ENCODE measurements around the gene IRF5.
A peak's percentile ranks its signal among the peaks of the same experiment; 100 is the strongest.

Gene IRF5

DNA sequence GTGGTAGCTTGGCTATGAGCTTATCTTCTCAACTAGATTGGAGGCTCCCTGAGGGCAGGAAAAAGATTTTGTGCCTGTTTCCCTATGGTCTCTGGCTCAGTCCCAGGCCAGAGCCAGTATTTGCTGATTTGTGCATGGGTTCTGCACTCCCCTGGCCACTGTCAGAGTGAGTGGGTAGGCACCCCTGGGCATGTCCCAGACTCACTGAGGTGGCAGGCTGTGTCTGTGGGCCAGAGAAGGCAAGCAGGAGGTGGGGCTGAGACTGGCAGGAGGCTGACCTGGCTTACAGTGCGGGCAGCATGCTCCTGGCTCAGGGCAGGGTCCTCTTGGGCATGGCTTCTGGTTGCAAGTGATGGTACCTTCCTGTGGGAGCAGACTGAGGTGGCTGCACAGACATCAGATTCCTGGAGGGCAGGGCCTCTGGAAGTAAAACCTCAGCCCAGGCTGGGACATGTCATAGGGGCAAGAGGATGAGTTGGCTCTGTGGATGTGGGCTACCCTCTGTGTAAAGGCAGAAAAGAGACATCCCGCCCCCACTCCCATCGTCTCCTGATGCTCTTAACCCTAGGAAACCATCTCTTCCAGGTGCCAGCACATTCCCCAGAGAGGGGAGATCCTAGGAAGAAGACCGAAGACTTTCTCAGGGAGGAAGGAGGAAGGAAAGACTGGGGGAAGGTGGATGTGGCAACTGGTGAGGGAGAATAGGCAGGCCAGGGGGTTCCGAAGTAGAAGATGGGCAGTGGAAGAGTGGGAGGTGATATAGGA, 31.5 kb upstream of the IRF5 start:
- TF ChIP-seq, protein P1, sequence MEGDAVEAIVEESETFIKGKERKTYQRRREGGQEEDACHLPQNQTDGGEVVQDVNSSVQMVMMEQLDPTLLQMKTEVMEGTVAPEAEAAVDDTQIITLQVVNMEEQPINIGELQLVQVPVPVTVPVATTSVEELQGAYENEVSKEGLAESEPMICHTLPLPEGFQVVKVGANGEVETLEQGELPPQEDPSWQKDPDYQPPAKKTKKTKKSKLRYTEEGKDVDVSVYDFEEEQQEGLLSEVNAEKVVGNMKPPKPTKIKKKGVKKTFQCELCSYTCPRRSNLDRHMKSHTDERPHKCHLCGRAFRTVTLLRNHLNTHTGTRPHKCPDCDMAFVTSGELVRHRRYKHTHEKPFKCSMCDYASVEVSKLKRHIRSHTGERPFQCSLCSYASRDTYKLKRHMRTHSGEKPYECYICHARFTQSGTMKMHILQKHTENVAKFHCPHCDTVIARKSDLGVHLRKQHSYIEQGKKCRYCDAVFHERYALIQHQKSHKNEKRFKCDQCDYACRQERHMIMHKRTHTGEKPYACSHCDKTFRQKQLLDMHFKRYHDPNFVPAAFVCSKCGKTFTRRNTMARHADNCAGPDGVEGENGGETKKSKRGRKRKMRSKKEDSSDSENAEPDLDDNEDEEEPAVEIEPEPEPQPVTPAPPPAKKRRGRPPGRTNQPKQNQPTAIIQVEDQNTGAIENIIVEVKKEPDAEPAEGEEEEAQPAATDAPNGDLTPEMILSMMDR (conservative IDR thresholded peaks at IDR 0.05; ENCODE audit: control insufficient read depth, insufficient read depth, low read depth, low read length): no peak
- H3K4me3 ChIP-seq (ENCODE audit: control insufficient read depth, low read depth, low read length): no peak overlapping the region
- DNase-seq (ENCODE audit: low read depth): no peak

DNA sequence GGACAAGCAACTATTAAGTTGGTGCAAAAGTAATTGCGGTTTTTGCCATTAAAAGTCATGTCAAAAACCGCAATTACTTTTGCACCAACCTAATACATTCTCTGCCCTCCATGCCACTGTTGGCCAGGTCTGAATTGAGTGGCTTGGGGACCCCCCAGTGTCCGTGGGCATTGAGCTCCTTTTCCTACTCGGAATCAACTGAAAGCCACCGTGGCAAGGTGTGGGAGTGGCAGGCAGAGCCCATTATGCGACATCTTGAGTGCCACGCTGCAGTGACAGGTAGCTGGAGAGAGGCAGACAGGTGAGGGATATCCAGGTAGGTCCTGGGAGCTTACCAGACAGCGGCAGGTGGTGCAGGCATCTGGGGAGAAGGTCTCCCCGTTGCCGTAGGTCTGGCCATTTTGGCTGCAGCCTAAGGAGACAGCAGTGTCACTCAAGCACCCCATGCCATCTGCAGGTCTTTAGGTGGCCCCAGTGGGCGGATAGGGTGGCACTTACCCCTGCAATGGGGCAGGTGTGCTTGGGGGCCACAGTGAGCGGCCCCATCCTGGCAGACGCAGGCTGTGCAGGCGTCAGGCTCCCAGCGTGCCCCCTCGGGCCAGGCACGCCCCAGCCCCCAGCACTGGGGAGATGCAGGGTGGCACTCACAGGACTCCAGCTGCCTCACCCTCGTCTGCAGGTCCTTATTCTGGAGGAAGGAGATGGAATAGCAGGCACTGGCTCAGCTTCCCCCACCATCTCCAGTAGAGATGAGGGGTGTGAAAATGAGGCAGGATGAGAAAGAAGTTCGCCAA, 30.8 kb upstream of the IRF5 start:
- H3K4me3 ChIP-seq (ENCODE audit: control insufficient read depth, low read depth, low read length): no peak overlapping the region
- no peak for DNase-seq (ENCODE audit: low read depth)
- TF ChIP-seq, protein P1 (conservative IDR thresholded peaks at IDR 0.05; ENCODE audit: control insufficient read depth, insufficient read depth, low read depth, low read length): no peak

DNA sequence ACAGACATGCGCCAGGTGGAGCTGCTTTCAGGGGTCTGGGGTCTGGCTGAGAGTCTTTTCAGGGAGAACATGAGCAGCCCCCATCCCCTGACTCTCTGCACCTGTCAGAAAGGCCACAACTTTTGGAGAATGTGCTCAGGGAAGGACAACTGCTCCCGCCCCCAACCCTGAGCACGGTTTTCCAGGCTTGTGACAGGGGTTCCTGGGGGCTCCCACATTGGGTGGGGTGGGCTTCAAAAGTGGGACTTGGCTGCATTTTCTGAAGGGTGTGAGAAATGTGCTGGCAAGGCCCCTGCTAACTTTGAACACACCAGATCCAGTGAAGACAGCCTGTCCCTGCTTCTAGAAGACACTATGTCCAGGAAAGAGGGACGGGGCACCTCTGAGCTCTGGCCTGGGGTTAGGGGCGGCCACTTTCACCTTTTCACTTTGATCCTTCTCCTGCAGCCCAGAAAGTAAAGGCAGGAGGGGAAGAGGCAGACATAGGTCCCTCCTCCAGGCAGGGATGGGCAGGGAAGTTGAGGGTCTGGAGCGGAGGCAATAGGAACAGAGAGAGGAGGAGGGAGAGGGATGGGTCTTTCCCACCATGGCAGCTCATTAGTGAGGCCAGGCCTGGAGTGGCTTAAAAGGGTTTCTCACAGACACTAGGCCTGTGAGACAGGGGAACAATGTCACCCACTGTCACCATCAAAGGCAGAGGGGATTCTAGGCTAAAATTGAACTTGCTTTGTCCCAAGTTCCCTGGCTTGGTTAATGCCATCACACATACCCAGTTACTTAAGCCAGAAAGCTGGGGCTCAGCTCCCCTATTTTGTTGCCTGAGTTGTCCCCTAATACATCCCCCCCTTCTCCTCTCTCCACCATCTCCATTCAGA, 28.7 kb upstream of the IRF5 start:
- TF ChIP-seq, protein P1 (conservative IDR thresholded peaks at IDR 0.05; ENCODE audit: control insufficient read depth, insufficient read depth, low read depth, low read length): no peak
- H3K4me3 ChIP-seq (ENCODE audit: control insufficient read depth, low read depth, low read length): no peak overlapping the region
- DNase-seq (ENCODE audit: low read depth): no peak

DNA sequence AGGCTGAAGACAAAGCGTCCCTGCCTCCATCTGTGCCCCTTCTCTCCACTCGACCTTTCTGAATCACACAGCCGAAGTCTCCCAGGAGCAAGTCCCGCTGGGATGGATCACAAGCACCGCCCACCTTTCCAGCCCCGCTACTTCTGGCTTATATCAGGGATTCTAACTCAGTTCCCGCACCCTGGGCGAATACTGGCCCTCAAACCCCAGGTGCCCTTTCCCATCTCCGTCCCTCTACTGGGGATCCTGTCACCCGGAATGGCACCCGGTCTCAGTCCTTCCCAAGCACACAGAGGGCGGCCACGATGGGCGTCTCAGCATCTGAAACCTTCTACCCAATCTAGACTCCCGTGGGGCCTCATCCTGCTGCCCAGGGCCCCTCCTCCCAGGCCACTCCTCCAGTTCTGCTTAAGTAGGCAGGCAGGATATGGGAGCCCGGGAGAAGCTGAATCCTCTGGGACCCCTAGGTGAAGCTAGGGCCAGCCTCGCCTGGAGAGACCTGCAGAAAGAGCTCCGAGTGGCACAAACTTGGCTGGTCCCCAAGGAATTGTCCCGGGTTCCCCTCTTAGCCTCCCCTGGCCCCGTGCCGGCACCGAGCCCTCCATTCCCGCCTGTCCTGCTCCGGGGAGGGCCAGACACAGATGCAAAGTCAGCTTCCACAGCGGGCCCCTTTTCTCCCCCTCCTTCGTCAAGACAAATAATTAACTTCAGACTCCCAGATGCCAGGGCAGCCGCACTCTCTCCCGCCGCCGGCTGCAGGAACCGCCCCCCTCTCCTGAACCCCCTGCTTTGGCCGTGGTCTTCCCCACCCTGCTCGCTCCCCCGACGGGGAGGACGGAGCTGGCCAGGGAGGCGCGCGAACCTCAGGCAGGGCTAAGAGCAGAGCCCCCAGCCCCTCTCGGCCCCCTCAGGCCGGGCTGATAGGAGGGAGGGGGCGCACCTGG, 27.8 kb upstream of the IRF5 start:
- TF ChIP-seq, protein P1 (conservative IDR thresholded peaks at IDR 0.05; ENCODE audit: control insufficient read depth, insufficient read depth, low read depth, low read length): no peak
- DNase-seq (ENCODE audit: low read depth): peak; percentile 12
- H3K4me3 ChIP-seq (ENCODE audit: control insufficient read depth, low read depth, low read length): peak overlapping the region; percentile 12

DNA sequence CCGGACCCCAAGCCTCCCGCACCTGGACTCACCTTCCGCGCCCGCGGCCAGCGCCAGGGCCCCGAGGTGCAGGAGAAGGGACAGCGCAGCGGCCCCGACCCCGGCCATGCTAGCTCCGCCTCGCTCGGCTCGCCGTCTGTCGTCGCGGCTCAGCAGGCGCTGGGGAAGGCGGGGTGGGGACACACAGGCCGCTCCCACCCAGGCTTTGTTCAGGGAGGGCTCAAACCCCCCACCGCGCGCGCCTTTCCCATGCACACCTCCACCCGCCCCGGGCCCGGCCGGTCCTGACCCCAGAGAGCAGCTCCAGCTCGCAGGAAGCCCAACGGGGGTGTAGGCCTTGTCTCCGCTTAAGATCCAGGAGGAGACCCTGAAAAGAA, 27.2 kb upstream of the IRF5 start, which contains the start of gene KCP:
TSS of gene KCP (minus strand) at position 141 of the 377 bp plus-strand sequence. CDS start at position 108, 33 bp downstream.
- DNase-seq (ENCODE audit: low read depth): no peak
- H3K4me3 ChIP-seq (ENCODE audit: control insufficient read depth, low read depth, low read length): peak within 1 kb of the TSS; percentile 12
- TF ChIP-seq, protein P1 (conservative IDR thresholded peaks at IDR 0.05; ENCODE audit: control insufficient read depth, insufficient read depth, low read depth, low read length): no peak

Measured in fibroblast of mammary gland (primary cell).